Bronchial epithelial cell (primary cell): ENCODE results near the gene FBN1. TPM values are rescaled to one million over a fixed set of nuclear protein-coding genes. Genes with fewer than 3 reads are reported as not detected.

Experiments used
- DNase-seq: peaks from one replicate; pipeline ENCODE4 v3.0.0-alpha.2; 2010; ENCODE audit warnings: low read depth
- FAIRE-seq: peaks from 2 replicates; lab custom pipeline; 2011; peaks lifted over from hg19 to GRCh38; lab: Jason Lieb, UNC
- H3K27me3 ChIP-seq: 2 replicates; pipeline ENCODE4 v1.5.1; 2011; ENCODE audit warnings: low read length; ENCODE audit not compliant: control insufficient read depth, insufficient read depth
- H3K36me3 ChIP-seq: 2 replicates; pipeline ENCODE4 v1.5.1; 2011; ENCODE audit warnings: low read length; ENCODE audit not compliant: control insufficient read depth, insufficient read depth
- H3K4me3 ChIP-seq: 2 replicates; pipeline ENCODE4 v1.5.1; 2011; ENCODE audit warnings: mild to moderate bottlenecking, low read depth, low read length, control low read depth
- total RNA-seq: library from RNA; depleted of rRNA; stranded (reverse); fragments of >200 nt; gene quantifications from 2 replicates; pipeline ENCODE4 v1.2.1, GENCODE V29; 2014
- TF ChIP-seq, protein P1 (sequence below): IDR thresholded peaks from 2 replicates; pipeline ENCODE4 v1.5.1; 2011; ENCODE audit warnings: mild to moderate bottlenecking, moderate library complexity, low read length, control low read depth, inconsistent platforms; ENCODE audit not compliant: insufficient read depth, severe bottlenecking

FBN1 gene
- total RNA-seq, 1 donor from 2014 or later, result 6.3 TPM

DNA sequence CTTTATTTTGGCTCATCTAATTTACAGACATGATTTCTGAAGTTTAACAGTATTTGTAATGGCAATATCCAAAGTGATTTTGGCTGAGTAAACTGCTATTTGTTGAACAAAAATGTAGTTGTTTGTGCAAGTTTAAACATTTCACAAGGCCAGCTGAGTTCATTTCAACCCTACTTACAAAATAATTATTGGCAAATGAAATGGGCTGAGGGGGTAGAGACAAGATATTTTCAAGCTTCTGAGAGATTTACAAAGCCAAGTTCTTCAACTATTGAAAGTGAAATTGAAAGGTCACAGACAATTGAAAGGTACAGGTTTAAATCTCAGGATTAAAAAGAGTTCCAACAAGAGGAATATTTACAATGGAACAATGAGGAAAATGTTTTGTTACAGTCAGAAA is 237.2 kb downstream of the FBN1 start:
- H3K36me3 ChIP-seq, result no peaks in the 10 kb centered on the region
- TF ChIP-seq, protein P1, sequence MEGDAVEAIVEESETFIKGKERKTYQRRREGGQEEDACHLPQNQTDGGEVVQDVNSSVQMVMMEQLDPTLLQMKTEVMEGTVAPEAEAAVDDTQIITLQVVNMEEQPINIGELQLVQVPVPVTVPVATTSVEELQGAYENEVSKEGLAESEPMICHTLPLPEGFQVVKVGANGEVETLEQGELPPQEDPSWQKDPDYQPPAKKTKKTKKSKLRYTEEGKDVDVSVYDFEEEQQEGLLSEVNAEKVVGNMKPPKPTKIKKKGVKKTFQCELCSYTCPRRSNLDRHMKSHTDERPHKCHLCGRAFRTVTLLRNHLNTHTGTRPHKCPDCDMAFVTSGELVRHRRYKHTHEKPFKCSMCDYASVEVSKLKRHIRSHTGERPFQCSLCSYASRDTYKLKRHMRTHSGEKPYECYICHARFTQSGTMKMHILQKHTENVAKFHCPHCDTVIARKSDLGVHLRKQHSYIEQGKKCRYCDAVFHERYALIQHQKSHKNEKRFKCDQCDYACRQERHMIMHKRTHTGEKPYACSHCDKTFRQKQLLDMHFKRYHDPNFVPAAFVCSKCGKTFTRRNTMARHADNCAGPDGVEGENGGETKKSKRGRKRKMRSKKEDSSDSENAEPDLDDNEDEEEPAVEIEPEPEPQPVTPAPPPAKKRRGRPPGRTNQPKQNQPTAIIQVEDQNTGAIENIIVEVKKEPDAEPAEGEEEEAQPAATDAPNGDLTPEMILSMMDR, result no peak
- DNase-seq, result no peak
- H3K4me3 ChIP-seq, result no peak overlapping the region
- FAIRE-seq, result no peak
- H3K27me3 ChIP-seq, result peaks cover 1% of the 10 kb centered on the region

DNA sequence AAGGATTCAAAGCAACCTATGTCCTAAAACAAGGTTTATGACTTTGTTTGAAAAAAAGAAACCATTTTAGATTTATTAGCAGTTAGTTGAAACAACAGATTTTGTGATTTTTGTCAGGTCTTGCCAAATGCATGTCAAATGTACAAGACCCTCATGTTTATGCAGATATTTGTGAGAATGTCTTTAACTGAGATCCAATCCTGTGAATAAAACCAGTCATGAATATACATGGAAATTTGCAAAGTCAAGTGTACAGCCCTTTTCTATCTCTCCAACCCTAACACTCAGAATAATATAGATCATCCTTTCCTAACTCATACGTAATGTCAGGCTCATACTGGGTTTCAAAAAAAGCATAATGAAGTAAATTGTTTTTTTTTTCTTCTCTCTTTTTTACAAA is 237.9 kb downstream of the FBN1 start:
- FAIRE-seq, result no peak
- Histone ChIP-seq H3K27me3 (peaks cover 1% of the 10 kb centered on the region), H3K36me3 (no peaks in the 10 kb centered on the region), H3K4me3 (no peak overlapping the region)
- DNase-seq, result no peak
- TF ChIP-seq, protein P1, result no peak

DNA sequence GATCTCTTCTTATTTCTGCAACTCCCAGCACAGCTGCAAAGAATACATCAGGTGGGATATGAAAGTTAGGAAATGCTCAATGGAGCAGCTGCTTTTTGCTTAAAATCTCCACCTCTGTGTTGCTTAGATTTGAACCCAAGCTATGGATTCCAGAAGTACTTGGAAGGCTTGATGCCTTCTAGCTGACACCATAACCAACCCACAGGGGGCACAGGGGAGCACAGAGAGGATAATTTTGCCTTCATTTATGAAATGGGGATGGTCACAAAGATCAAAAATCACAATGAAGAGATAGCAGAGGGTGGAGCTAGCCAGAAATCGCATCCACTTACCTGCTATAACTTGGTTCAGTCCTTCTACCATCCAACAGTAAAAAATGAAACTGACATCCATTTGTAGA is 238.6 kb downstream of the FBN1 start:
- Histone ChIP-seq H3K36me3 (no peaks in the 10 kb centered on the region), H3K4me3 (no peak overlapping the region), H3K27me3 (no peaks in the 10 kb centered on the region)
- TF ChIP-seq, protein P1, result peak; percentile 22
- no peak for DNase-seq
- no peak for FAIRE-seq

DNA sequence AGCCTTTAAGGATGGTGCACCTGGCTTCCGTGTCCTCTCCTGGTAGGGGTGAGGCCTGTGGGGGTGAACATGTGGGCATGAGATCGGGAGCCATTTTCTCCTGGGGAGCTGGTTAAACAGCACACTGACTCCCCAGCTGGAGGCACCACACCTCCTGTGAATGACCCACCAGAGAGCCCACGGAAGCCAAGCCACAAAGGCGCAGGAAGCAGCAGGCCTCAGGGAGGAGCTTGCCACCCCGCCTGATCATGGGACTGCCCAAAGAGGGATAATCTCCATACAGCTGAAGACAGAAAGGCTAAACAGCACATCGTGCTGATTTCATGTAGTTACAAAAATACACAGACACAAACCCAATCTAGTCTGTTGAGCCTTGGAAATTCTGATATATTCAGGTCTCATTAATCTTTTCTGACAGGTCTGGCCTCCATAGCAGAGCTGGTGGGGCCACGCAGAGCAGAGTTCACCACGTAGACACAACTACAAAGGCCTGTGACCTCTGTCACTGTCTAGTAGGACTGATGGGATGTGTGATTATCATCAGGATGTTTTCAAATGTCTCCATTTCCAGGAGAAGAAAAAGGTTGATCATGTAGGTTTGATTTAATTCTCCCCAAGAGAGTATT is 239.1 kb downstream of the FBN1 start:
- no peak for DNase-seq
- H3K36me3 ChIP-seq, result no peaks in the 10 kb centered on the region
- no peak overlapping the region for H3K4me3 ChIP-seq
- TF ChIP-seq, protein P1, result no peak
- FAIRE-seq, result no peak
- no peaks in the 10 kb centered on the region for H3K27me3 ChIP-seq

DNA sequence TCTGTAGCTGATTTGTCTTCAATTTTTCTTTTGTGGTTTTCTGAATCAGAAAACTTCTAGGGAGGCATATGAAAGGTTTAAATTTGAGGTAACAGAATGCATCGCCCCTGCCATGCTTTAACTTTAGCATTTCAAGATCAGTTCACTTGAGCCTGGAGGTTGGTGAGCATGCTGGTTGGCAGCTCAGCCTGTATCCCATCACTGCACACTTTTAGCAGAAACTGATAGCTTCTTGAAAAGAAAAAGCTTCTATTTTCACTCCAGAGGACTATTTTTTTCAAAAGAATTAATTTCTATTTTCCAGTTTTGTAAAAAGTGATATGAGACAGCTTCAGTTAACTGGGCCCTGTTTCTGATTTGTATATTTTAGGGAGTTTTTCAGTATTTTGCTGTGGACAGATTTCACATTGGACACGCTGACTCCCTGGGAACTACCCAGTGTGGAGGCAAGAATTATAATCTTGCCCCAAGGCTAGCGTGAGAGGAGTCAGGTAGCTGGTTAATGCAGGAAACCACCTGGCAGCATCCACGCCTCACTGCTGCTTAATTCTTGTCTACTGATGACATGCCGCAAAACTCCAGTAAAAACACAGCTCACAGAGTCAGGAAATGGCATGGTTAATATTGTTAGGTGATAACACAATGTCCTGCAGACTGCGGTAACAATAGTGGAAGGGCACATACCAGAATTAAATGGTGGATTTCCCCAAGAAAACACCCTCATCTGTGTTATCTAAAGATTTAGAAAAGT is 242.9 kb downstream of the FBN1 start:
- DNase-seq (peak; percentile 32), FAIRE-seq (no peak)
- Histone ChIP-seq H3K4me3 (no peak overlapping the region), H3K27me3 (no peaks in the 10 kb centered on the region), H3K36me3 (no peaks in the 10 kb centered on the region)
- TF ChIP-seq, protein P1, result no peak
